ENCODE measurements around the gene VWA3B.

Gene VWA3B

GRCh38 chr2:98172951-98173350 lies 86.0 kb downstream of the VWA3B start:
- DNase-seq (ENCODE audit: low read depth in 3 of 3), result no peak

GRCh38 chr2:98175811-98176210 lies 88.8 kb downstream of the VWA3B start:
- no peak for DNase-seq (ENCODE audit: low read depth in 3 of 3)

- no peak for DNase-seq (ENCODE audit: low read depth in 3 of 3)
Measured at GRCh38 chr2:98177286-98177685, 90.3 kb downstream of the VWA3B start.

GRCh38 chr2:98177986-98178385 lies 91.0 kb downstream of the VWA3B start:
- DNase-seq (ENCODE audit: low read depth in 3 of 3), result no peak

GRCh38 chr2:98180456-98180855 lies 93.5 kb downstream of the VWA3B start:
- no peak for DNase-seq (ENCODE audit: low read depth in 3 of 3)

- no peak for DNase-seq (ENCODE audit: low read depth in 3 of 3)
Measured at GRCh38 chr2:98181346-98181745, 94.4 kb downstream of the VWA3B start.

GRCh38 chr2:98185801-98186200 lies 98.8 kb downstream of the VWA3B start:
- no peak for DNase-seq (ENCODE audit: low read depth in 3 of 3)

- no peak for DNase-seq (ENCODE audit: low read depth in 3 of 3)
Measured at GRCh38 chr2:98187194-98187593, 100.2 kb downstream of the VWA3B start.

GRCh38 chr2:98188351-98189046 lies 101.5 kb downstream of the VWA3B start:
- DNase-seq (ENCODE audit: low read depth in 3 of 3), result no peak

GRCh38 chr2:98191883-98192282 lies 104.9 kb downstream of the VWA3B start:
- no peak for DNase-seq (ENCODE audit: low read depth in 3 of 3)

- no peak for DNase-seq (ENCODE audit: low read depth in 3 of 3)
Measured at GRCh38 chr2:98201576-98201975, 114.6 kb downstream of the VWA3B start.

GRCh38 chr2:98205889-98206288 lies 118.9 kb downstream of the VWA3B start:
- DNase-seq (ENCODE audit: low read depth in 3 of 3), result no peak

- no peak for DNase-seq (ENCODE audit: low read depth in 3 of 3)
Measured at GRCh38 chr2:98212092-98213000, 125.4 kb downstream of the VWA3B start.

GRCh38 chr2:98216616-98217015 lies 129.6 kb downstream of the VWA3B start:
- DNase-seq (ENCODE audit: low read depth in 3 of 3), result no peak

GRCh38 chr2:98219152-98219551 lies 132.2 kb downstream of the VWA3B start:
- DNase-seq (ENCODE audit: low read depth in 3 of 3), result no peak

- no peak for DNase-seq (ENCODE audit: low read depth in 3 of 3)
Measured at GRCh38 chr2:98233941-98234340, 147.0 kb downstream of the VWA3B start.

GRCh38 chr2:98234776-98235175 lies 147.8 kb downstream of the VWA3B start:
- no peak for DNase-seq (ENCODE audit: low read depth in 3 of 3)

GRCh38 chr2:98236935-98237334 lies 150.0 kb downstream of the VWA3B start:
- no peak for DNase-seq (ENCODE audit: low read depth in 3 of 3)

- no peak for DNase-seq (ENCODE audit: low read depth in 3 of 3)
Measured at GRCh38 chr2:98240786-98241398, 153.9 kb downstream of the VWA3B start.

- no peak for DNase-seq (ENCODE audit: low read depth in 3 of 3)
Measured at GRCh38 chr2:98241592-98241991, 154.6 kb downstream of the VWA3B start.

GRCh38 chr2:98242003-98242402 lies 155.0 kb downstream of the VWA3B start:
- no peak for DNase-seq (ENCODE audit: low read depth in 3 of 3)

- no peak for DNase-seq (ENCODE audit: low read depth in 3 of 3)
Measured at GRCh38 chr2:98245491-98245890, 158.5 kb downstream of the VWA3B start.

- DNase-seq (ENCODE audit: low read depth in 3 of 3), result no peak
Measured at GRCh38 chr2:98247383-98247782, 160.4 kb downstream of the VWA3B start.
